Upper lobe of right lung (tissue), 1 donor: ENCODE data around the gene GPM6B. TPM values are rescaled to one million over a fixed set of nuclear protein-coding genes. Genes with fewer than 3 reads are reported as not detected.

ENCODE experiments used
- ATAC-seq: fragments of 200-7000 bp; cut with Tn5 transposase; one replicate; pipeline ENCODE4 v1.9.1; 2020; ENCODE audit warnings: mild to moderate bottlenecking, moderate library complexity
- DNase-seq: peaks from one replicate; pipeline ENCODE4 v3.0.0-alpha.2; 2020
- H3K27ac ChIP-seq: fragments of 200-600 bp; one replicate; pipeline ENCODE4 v1.8.0; 2022
- H3K27me3 ChIP-seq: fragments of 200-600 bp; one replicate; pipeline ENCODE4 v1.8.0; 2022; ENCODE audit warnings: mild to moderate bottlenecking
- H3K36me3 ChIP-seq: fragments of 200-600 bp; one replicate; pipeline ENCODE4 v1.8.0; 2022
- H3K4me1 ChIP-seq: fragments of 200-600 bp; one replicate; pipeline ENCODE4 v1.8.0; 2022
- H3K4me3 ChIP-seq: fragments of 200-600 bp; one replicate; pipeline ENCODE4 v1.8.0; 2022; ENCODE audit warnings: mild to moderate bottlenecking
- H3K9me3 ChIP-seq: fragments of 200-600 bp; one replicate; pipeline ENCODE4 v1.8.0; 2022
- CTCF ChIP-seq: fragments of 200-600 bp; IDR thresholded peaks from one replicate; pipeline ENCODE4 v1.8.0; 2022; ENCODE audit warnings: antibody characterized with exemption
- intact Hi-C: fragments of 100-400 bp; cut with DNase I; formaldehyde crosslinking; loops from one replicate; pipeline ENCODE4 v1.11.0; 2022
- total RNA-seq: library from RNA; stranded (reverse); fragmentation: NEBNext Ultra II Directional; extraction: Animal tissue kit (Norgen Biotek cat#: 25700); gene quantifications from one replicate; pipeline ENCODE4 v1.2.1, GENCODE V29; 2021
- donor health status: DM: no; HTN: yes; CAD: no; lungs with severe emphysema.

GPM6B gene
- total RNA-seq, 1 donor from 2014 or later: 37.1 TPM

DNA sequence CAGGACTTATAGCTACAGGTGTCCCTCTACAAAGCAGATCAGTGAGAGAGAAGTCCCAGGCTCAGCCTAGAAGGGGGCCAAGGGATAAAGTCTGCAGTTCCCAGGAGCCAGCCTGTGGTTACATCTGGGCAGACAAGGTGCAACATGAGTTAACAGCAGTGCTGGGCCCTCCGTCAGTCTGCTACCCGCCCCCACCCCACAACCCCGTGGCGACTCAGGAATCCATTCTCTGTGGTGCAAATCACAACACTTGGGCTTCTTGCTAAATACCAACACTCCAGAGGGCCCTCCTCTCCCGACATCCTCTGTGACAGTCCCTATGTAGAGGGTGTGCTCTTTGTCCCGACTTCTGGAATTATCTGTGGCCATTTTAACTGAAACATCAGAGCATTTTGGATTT, 13.8 kb downstream of the GPM6B start:
- Histone ChIP-seq H3K27me3 (no peaks in the 10 kb centered on the region), H3K9me3 (no peaks in the 10 kb centered on the region), H3K4me3 (no peak overlapping the region), H3K27ac (no peak overlapping the region), H3K4me1 (no peaks in the 10 kb centered on the region), H3K36me3 (no peaks in the 10 kb centered on the region)
- DNase-seq (no peak), ATAC-seq (no peak)
- intact Hi-C loops: no loop called here
- no peak for TF ChIP-seq CTCF

GRCh38 chrX:13798184-13798583, 18.7 kb downstream of the GPM6B start:
- DNase-seq: no peak
- H3K27ac ChIP-seq: no peak overlapping the region
- intact Hi-C loops: no loop called here
- ATAC-seq: no peak
- no peaks in the 10 kb centered on the region for H3K9me3 ChIP-seq
- H3K36me3 ChIP-seq: no peaks in the 10 kb centered on the region
- no peaks in the 10 kb centered on the region for H3K4me1 ChIP-seq
- H3K27me3 ChIP-seq: no peaks in the 10 kb centered on the region
- no peak overlapping the region for H3K4me3 ChIP-seq
- no peak for TF ChIP-seq CTCF

- H3K9me3 ChIP-seq: no peaks in the 10 kb centered on the region
- no peaks in the 10 kb centered on the region for H3K27me3 ChIP-seq
- intact Hi-C loops: no loop called here
- DNase-seq: no peak
- no peaks in the 10 kb centered on the region for H3K4me1 ChIP-seq
- no peak for TF ChIP-seq CTCF
- H3K27ac ChIP-seq: no peak overlapping the region
- ATAC-seq: no peak
- H3K4me3 ChIP-seq: no peak overlapping the region
- H3K36me3 ChIP-seq: no peaks in the 10 kb centered on the region
These were observed 19.4 kb downstream of the GPM6B start for GRCh38 chrX:13797512-13797911.

- no peaks in the 10 kb centered on the region for H3K9me3 ChIP-seq
- no peaks in the 10 kb centered on the region for H3K36me3 ChIP-seq
- H3K27me3 ChIP-seq: no peaks in the 10 kb centered on the region
- H3K27ac ChIP-seq: no peak overlapping the region
- no peaks in the 10 kb centered on the region for H3K4me1 ChIP-seq
- no peak for TF ChIP-seq CTCF
- DNase-seq (no peak), ATAC-seq (no peak)
- intact Hi-C loops: no loop called here
- H3K4me3 ChIP-seq: no peak overlapping the region
These were observed 22.5 kb downstream of the GPM6B start for GRCh38 chrX:13794417-13794816.

- ATAC-seq (no peak), DNase-seq (no peak)
- no peaks in the 10 kb centered on the region for H3K4me1 ChIP-seq
- no peak for TF ChIP-seq CTCF
- H3K27me3 ChIP-seq: no peaks in the 10 kb centered on the region
- no peaks in the 10 kb centered on the region for H3K36me3 ChIP-seq
- H3K4me3 ChIP-seq: no peak overlapping the region
- no peak overlapping the region for H3K27ac ChIP-seq
- no peaks in the 10 kb centered on the region for H3K9me3 ChIP-seq
- intact Hi-C loops: no loop called here
These were observed 23.0 kb downstream of the GPM6B start for GRCh38 chrX:13793897-13794296.

DNA sequence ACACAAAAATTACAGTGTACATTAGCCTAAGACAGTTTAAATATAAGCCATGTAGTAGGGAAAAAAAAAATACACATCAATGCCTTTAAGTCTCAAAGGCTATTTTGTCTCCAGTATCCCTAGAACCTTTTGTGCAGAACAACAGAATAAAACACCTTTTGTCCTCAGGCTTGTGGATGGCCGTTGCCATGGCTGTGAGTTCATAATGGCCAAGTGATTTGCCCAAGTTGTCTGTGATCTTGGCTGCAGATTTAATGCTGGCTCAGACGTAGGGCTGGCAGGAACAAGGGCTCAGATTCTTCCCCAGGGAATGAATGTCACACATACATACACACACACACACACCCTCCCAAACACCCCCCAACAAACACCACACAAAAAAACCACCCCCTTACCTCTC, 25.3 kb downstream of the GPM6B start:
- TF ChIP-seq CTCF: no peak
- ATAC-seq: no peak
- no peak overlapping the region for H3K4me3 ChIP-seq
- H3K36me3 ChIP-seq: no peaks in the 10 kb centered on the region
- H3K27ac ChIP-seq: no peak overlapping the region
- H3K27me3 ChIP-seq: no peaks in the 10 kb centered on the region
- intact Hi-C loops: no loop called here
- H3K4me1 ChIP-seq: no peaks in the 10 kb centered on the region
- H3K9me3 ChIP-seq: no peaks in the 10 kb centered on the region
- no peak for DNase-seq
